Measurements from ENCODE around the gene ASPSCR1.
A peak's percentile ranks its signal among the peaks of the same experiment; 100 is the strongest.
"Not testable (repeated sequence)": the region's sequence is repeated elsewhere in the genome, so short reads cannot be mapped to it uniquely, and the experiment has no call there.

ASPSCR1 gene

GRCh38 chr17:81960130-81960958, 17.1 kb upstream of the ASPSCR1 start:
- no peak for DNase-seq

DNA sequence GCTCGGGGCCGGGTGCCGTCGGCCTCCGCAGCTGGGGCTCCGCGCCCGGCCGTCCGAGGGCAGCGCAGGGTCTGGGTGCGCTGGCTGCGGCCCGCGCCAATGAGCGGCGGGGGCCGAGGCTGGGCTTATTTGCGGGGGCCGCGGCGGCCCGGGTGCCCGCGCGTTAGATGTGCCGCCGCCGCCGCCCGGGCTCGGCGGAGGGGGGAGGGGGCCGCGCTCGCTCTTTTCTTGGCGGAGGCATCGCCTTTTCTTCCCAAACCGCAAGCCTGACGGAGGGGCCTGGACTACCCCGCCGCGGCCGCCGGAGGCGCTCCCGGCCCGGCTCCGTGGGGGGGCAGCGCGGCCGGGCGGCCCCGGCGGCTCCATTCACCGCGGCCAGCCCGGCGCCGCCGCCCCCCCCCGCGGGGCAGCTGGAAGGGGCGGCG, 16.3 kb upstream of the ASPSCR1 start, which contains the start of gene NOTUM:
TSS of gene NOTUM (minus strand) at position 101 of the 425 bp plus-strand sequence. CDS start 278 bp downstream, outside the sequence.
- DNase-seq = no peak

DNA sequence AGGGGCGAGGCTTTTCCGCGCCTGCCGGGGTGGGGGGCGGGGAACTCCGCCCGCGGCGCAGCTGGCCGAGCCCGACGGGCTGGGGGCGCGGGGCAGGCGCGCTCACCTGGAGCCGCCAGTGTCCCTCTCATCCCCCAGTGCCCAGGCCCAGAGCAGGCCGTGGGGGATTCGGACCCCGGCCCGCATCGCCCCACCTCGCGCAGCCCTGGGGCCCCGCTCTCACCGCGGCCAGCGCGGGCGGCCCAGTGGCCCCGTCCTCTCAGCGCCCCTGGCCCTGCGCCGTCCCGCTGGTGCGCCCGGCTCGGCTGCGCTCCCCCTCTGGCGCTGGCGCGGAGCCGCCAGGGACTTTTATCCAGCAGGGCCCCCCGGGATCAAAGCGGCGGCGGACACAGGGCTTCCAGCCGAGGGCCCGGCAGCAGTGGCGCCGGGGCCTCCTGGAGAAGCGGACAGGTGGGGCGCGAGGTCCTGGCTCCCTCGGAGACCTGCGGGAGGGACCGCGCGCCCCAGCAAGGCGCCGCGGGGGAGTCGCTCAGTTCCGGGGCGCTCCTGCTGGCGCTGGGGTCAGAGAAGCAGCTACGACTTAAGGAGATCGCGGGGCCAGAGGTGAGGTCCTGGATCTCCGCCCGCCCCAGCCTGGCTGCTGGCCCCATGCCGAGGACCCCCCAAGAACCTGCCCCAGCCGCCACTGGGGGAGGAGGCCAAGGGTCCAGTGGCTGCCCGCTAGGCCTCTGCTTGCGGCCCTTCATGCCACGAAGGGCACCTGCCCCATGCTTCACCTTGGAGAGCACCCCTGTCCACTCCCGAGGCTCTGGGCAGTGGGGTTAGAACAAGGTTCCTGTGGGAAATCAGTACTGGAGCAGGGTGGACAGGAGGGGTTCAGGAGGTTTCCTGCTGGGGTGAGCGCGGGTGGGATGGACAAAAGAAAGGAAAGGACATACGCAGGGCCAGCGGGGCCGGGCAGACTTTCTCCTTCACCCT, 15.6 kb upstream of the ASPSCR1 start:
- no peak for DNase-seq

- DNase-seq = no peak
Measured at GRCh38 chr17:81962499-81963441, 14.7 kb upstream of the ASPSCR1 start.

DNA sequence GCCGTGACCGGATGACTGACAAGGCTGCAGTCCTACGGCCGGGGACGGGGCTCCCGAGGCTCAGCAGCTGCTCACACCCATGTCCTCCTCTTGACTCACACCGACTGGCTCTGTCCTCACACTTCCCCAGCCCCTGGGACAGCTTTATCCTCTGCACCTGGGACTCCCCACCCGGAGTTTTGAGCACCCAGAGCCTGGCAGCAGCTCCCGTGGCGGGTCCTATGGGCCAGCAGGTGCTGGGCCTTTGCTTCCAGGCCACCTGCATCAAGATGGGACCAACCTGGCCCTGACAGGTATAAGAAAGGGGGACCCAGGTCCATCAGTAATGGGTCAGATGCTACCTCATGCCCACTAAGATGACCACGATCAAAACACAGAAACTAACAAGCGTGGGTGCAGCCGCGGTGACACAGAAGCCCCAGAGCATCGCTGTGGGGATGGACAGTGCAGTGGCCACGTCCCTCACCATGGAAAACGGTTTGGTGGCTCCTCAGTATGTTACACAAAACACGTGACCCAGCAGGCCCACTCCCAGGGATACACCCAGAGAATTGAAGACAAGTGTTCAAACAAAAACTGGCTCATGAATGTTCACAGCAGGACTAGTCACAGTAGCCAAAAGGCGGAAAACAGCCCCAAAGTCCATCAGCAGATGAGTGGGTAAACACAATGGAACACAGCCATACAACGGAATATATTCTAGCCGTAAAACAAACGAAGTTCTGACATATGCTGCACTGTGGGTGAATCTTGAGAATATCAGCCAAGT, 13.2 kb upstream of the ASPSCR1 start:
- no peak for DNase-seq

DNA sequence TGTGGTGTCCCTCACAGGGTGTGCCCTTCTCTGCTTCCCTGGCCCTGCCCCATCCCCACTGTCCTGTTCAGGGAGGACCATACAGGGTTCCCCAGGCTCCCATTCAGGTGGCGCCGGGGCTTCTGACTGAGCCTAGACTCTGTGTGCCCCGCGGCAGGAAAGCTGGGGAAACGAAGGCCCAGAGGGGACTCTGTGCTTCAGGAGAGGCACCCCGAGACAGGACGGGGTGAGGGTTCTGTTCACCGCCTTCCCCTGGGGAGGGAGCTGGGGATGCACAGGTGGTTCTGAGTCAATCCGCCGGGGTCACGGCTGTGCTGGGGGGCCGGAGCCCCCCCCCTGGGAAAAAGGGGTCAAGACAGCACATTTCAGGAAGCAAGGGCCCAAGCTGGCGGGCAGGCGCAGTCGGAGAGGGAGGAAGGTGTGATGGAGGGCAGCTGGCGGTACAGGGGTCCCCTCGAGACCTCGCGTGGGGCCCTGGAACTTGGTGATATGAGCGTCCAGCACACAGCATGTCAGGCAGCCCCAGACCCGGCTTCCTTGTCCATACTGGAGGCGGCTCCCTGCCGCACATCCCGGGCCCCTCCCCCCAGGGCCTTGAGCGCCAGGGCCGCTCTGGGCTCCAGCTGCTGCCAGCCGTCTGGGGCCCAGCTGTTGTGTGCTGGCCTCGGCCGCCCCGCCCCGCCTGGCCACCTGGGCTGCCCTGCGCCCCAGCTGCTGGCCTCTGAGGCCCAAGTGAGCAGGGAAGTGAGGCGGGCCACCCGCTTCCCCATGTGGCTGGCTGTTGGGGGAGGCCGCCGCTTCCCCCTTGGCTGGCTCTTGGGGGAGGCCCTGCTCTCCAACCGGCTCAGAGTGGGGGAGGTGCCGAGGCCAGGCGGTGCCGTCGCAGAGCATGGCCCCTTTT, 10.8 kb upstream of the ASPSCR1 start:
- peak in 6 of 14 donors; percentile 15 to 61 (median 32) for DNase-seq

DNA sequence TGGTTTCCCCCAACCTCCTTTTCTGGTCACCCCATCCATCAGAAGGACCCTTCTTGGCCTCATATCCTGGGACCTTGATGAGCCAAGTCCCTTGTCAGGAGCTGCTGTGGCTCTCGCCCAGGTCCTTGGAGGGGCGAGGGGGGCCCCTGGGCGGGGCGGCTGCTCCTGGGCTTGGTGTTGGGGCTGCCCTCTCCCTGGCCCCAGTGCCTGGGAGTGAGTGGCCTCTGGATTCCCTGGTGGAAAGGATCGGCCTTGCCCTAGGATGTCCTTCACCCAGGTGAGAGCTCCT, 10.2 kb upstream of the ASPSCR1 start:
- DNase-seq = no peak

DNA sequence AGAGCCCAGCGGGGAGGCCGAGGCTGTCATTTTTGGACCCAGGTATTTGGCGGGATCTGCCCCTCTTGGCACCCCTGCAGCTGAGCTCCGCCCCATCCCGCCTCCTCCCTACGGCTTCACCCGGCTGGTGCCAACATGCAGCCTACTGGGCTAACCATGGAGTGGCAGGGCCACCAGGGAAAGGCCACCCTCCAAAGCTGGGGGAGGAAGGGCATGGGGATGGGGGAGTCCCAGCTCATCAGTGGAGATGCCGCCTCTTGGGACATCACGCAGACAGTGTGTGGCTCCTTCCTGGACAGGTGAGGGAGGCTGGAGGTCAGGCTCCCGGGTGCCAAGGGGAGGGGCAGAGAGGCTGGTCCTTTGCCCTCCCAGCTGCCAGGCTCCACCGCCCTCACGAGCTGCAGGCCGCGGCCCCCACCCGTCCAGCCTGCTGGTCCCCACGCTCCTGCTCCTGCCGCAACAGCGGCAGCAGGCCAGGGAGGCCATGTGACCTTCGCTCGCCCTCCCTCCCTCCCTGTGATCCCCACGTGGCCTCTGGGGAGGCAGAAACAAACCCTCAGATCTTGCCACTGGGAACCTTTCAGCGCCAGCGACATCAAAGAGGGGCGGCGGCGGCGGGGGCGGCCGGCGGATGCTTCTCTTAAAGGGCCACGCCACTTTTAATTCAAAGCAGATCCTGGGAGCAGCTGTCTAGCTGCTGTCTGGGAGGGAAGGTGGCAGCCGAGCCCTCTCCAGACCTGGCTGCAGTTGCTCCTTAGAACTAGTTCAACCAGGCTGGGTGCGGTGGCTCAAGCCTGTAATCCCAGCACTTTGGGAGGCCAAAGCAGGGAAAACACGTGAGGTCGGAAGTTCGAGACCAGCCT, 9.7 kb upstream of the ASPSCR1 start:
- DNase-seq = peak; percentile 6 to 87 (median 76)

- no peak for DNase-seq
Measured at GRCh38 chr17:81968396-81968745, 9.1 kb upstream of the ASPSCR1 start.

GRCh38 chr17:81968850-81969812, 8.3 kb upstream of the ASPSCR1 start:
- no peak for DNase-seq

DNA sequence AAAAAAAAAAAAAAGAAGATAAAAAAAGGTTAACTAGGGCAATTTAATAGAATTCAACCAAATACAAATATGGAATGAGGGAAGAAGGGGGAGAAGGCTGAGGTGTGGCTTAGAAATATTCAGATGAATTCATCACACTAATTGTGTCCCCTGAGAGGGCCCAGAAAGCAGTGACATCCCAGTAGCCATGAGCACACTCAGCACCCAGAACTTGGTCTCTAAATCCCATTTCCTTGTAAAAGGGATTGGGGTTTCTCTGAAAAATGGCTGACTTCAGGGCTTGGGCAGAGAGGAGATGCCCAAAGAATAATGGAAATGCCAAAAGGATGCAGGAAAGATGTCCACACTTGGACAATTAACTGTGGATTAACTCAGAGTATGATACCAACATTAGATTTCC, 4.0 kb upstream of the ASPSCR1 start:
- DNase-seq = no peak

DNA sequence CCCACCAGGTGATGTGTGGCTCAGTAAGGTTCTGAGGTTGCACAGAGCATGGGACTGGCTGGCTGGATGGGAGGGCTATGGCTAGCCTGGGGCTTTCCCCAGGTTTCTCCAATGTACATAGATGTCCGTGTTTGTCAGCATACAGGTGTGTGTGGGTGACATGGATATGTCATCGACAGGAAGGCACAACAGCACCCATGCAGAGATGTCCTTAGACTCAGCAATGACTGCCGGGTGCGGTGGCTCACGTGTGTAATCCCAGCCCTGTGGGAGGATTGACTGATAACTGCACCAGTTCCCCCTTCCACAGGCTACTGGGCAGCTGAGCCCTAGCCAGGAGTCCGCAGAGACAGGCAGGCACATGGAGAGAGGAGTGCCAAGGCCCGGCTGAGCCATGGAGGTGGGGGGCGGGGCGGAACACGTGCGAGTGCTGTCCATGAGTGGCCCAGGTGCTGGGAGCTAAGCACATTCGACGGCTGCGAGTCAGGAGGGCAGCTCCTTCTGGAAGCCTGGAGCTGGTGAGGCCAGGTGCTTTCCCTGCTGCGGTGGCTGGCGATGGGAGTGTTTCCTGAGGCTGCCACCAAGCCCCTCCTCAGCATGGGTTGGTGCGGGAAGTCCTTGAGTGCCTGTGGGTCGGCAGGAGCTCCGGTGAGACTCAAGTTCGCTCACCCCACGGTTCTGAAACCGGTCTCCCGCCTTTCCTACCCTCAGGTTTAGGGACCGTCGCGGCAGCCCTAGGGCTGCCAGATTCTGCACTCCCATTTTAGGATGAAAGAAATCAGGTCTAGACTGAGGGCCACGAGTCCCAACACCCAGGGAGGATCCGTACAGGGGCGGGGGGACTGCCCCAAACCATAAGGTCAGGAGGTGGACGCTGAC, 858 bp upstream of the ASPSCR1 start:
- DNase-seq = peak in 3 of 14 donors; percentile 7 to 19 (median 10)

GRCh38 chr17:81978524-81979298, 1.3 kb downstream of the ASPSCR1 start:
- peak in 1 of 14 donors; percentile 13 for DNase-seq

- no peak for DNase-seq
Measured at GRCh38 chr17:81980122-81980521, 2.7 kb downstream of the ASPSCR1 start.

DNA sequence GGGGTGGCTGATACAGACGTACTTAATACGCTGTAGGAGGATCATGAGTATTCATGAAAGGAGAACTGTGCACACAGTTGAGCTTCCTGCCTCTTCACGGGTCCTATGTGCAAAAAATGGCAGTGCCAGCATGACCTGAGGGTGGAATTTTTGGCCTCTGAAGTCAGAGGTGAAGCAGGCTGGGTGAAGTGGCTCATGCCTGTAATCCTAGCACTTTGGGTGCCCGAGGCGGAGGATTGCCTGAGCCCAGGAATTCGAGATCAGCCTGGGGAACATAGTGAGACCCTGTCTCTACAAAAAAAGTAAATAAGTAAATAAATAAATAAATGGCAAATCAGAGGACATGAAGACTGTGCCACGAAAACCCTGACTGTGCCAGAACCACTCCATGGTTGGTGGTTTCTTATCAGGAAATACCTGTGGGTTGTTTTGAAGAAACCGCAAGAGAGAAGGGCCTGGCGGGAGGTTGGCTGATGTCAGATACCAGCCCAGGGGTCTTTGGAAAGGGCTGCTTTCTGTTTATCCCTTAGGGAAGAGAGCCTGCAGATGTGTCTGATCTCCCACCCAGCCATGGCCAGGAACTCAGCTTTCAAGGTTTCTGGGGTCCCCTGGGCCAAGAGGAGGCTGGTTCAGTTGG, 3.4 kb downstream of the ASPSCR1 start:
- DNase-seq = no peak

GRCh38 chr17:81981511-81981910, 4.1 kb downstream of the ASPSCR1 start:
- not testable (repeated sequence) for DNase-seq

All from C1 segment of cervical spinal cord (tissue), 14 donors.